ENCODE results near the gene ZNF423.

ZNF423 gene

GRCh38 chr16:49462362-49462988 is 393.4 kb downstream of the ZNF423 start:
- Histone ChIP-seq H3K9me3 (no peaks in the 10 kb centered on the region), H3K36me3 (no peaks in the 10 kb centered on the region), H3K4me1 (no peaks in the 10 kb centered on the region), H3K4me3 (no peak overlapping the region), H3K27me3 (peaks cover 0 to 30% of the 10 kb centered on the region in 2 donors), H3K27ac (no peak overlapping the region)
- TF ChIP-seq, protein P1, sequence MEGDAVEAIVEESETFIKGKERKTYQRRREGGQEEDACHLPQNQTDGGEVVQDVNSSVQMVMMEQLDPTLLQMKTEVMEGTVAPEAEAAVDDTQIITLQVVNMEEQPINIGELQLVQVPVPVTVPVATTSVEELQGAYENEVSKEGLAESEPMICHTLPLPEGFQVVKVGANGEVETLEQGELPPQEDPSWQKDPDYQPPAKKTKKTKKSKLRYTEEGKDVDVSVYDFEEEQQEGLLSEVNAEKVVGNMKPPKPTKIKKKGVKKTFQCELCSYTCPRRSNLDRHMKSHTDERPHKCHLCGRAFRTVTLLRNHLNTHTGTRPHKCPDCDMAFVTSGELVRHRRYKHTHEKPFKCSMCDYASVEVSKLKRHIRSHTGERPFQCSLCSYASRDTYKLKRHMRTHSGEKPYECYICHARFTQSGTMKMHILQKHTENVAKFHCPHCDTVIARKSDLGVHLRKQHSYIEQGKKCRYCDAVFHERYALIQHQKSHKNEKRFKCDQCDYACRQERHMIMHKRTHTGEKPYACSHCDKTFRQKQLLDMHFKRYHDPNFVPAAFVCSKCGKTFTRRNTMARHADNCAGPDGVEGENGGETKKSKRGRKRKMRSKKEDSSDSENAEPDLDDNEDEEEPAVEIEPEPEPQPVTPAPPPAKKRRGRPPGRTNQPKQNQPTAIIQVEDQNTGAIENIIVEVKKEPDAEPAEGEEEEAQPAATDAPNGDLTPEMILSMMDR (IDR thresholded peaks at IDR 0.05), result no peak
- no peak for DNase-seq
- intact Hi-C loops (cut with DNase I; ENCODE audit: low total_unique reads), result no loop called here

DNA sequence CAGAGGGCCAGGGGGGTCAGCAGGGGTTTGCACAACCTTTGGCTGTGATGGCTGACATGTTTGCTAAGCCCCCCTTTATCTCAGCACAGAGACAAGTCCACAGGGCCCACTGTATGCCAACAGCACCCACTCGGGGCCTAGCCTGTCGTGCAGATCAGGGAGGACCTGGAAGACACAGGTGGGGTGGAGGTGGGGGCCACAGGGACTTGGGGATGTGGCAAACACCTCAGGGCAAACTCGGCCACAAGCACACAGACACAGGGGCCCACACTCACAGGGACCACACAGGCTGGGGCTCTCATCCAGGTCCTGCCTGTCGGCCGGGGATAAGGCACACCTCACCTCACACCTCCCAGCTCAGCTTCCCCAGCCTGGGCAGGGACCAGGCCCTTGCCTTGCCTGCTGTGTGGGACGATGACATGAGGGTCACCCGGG is 394.4 kb downstream of the ZNF423 start:
- Histone ChIP-seq H3K9me3 (no peaks in the 10 kb centered on the region), H3K4me3 (no peak overlapping the region), H3K36me3 (no peaks in the 10 kb centered on the region), H3K27me3 (peaks cover 0 to 30% of the 10 kb centered on the region in 2 donors), H3K27ac (no peak overlapping the region), H3K4me1 (no peaks in the 10 kb centered on the region)
- TF ChIP-seq, protein P1 (IDR thresholded peaks at IDR 0.05), result no peak
- peak in 1 of 2 donors; percentile 56 for DNase-seq
- intact Hi-C loops (cut with DNase I; ENCODE audit: low total_unique reads), result no loop called here

DNA sequence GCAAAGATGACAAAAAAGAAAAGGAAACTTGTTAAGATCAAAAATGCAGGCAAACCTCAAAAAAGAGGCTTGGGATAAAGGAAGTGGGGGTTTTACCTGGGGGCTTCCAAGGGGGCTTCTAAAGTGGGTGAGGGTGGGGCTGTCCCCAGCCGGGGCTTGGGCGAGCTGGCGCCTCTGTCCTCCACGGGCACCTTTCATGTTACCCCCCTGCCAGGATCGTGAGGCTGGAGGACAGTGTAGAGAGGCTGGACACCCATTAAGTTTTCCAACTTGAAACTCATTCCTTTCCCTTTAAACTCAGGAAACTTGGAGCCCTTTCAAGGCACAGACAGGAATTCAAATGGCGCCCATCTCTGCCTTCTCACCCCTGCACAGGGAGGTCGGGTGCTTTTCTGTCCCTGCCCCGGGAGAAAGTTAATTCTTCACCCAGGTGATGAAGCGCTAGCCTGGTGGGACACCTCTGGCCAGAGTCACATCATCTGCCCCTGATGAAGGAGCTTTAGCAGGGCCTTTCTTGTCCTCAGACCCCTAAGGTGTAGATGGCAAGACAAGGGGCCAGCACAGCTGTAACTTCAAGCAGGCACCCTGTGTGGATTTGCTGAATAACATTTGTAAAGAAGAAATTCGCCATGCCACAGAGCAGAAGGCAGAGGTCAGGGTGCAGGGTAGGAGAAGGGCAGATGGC is 395.0 kb downstream of the ZNF423 start:
- no peak overlapping the region for H3K4me3 ChIP-seq
- peaks cover 0 to 32% of the 10 kb centered on the region in 2 donors for H3K27me3 ChIP-seq
- peak in 1 of 2 donors; percentile 32 for DNase-seq
- H3K27ac ChIP-seq, result no peak overlapping the region
- TF ChIP-seq, protein P1 (IDR thresholded peaks at IDR 0.05), result no peak
- no peaks in the 10 kb centered on the region for H3K36me3 ChIP-seq
- intact Hi-C loops (cut with DNase I; ENCODE audit: low total_unique reads), result no loop called here
- H3K4me1 ChIP-seq, result no peaks in the 10 kb centered on the region
- no peaks in the 10 kb centered on the region for H3K9me3 ChIP-seq

DNA sequence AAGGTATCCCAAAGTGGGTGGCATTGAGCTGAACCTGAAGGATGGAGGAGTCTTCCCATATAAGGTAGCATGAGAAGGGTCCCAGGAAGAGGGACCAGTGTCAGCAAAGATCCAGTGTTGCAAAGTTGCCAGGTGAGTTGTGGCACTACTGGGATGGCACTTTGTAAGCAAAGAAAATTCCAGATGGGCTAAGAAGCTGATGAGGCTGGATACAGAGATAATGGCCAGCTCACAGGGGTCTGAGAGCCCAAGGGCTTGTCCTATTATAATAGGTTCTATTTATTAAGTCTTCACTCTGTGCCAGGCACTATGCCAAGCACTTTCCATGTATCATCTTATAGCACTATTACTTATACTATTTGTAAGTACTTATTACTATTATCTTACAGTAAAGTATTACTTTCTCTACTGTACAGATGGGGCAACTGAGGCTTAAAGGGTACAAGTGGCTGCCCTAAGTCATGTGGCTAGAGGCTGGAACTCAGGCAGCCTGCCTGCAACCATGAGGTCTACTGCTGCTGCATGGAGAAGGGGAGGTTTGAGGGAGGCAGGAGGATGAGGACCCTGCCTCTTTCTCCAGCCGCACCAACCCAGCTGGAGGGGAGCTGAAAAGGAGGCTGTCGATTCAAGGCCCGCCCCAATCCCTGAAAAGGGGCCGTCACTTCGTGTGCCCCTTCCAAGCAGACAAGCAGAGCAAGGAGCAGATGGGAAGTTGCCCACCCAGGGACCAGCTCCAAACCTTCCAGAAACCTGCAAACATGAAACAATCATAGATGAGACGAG is 395.8 kb downstream of the ZNF423 start:
- Histone ChIP-seq H3K4me3 (no peak overlapping the region), H3K36me3 (no peaks in the 10 kb centered on the region), H3K4me1 (no peaks in the 10 kb centered on the region), H3K27ac (no peak overlapping the region), H3K9me3 (no peaks in the 10 kb centered on the region), H3K27me3 (peaks cover 0 to 38% of the 10 kb centered on the region in 2 donors)
- TF ChIP-seq, protein P1 (IDR thresholded peaks at IDR 0.05), result no peak
- intact Hi-C loops (cut with DNase I; ENCODE audit: low total_unique reads), result no loop called here
- DNase-seq, result peak in 1 of 2 donors; percentile 24

DNA sequence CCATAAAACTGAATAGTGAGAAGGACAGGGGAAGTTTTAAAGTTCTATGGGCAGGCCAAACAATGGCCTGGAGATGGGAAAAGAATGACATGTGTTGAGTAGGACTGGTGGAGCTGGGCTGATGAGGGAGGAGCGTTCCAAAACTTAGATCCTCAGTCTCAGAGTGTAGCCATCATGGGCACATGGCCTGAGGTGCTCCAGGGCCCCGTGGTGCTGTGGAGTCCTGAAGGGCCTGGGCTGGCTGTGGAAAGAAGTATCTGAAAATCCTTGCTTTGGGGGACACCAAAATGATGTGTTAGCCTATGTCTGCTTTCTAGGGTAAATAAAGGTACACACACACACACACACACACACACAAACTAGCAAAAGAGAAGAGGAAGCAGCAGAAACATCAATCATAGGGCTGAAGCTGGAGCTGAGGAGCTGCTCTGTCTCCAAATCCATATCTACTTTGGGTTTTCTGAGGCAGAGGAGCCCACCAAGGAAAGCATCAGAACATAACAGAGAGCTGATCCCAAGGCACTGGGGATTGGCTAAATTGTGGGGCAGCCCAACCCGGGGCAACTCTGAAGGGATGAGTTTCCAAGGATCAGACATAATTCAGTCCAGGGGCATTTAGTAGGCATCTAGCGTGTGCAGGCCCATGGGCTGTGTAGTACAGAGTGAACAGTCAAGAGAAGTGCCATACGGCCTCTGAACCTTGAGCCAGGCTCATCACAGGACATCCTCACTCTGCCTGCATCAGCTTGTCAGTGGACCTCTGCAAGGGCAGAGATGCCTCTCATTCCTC is 397.1 kb downstream of the ZNF423 start:
- H3K9me3 ChIP-seq, result no peaks in the 10 kb centered on the region
- TF ChIP-seq, protein P1 (IDR thresholded peaks at IDR 0.05), result no peak
- intact Hi-C loops (cut with DNase I; ENCODE audit: low total_unique reads), result no loop called here
- no peaks in the 10 kb centered on the region for H3K4me1 ChIP-seq
- H3K36me3 ChIP-seq, result no peaks in the 10 kb centered on the region
- no peak overlapping the region for H3K4me3 ChIP-seq
- DNase-seq, result peak in 1 of 2 donors; percentile 34
- H3K27ac ChIP-seq, result no peak overlapping the region
- H3K27me3 ChIP-seq, result peaks cover 0 to 31% of the 10 kb centered on the region in 2 donors

Data from tibial artery (tissue), 4 donors.